Trophoblast cell (in vitro differentiated cells and primary cell): ENCODE results near the gene CFAP92.

Experiments
- DNase-seq, 2 donors: peaks; one replicate each; pipeline ENCODE4 v3.0.0-alpha.2; 2016
- H2AFZ ChIP-seq: 2 replicates; pipeline ENCODE4 v1.6.1; 2013; ENCODE audit warnings: low read length, moderate library complexity, mild to moderate bottlenecking; ENCODE audit not compliant: insufficient read depth, poor library complexity
- H2AK5ac ChIP-seq: 2 replicates; pipeline ENCODE4 v1.6.1; 2013; ENCODE audit warnings: mild to moderate bottlenecking, low read length
- H2BK120ac ChIP-seq: 2 replicates; pipeline ENCODE4 v1.6.1; 2013; ENCODE audit warnings: low read length, mild to moderate bottlenecking, moderate library complexity; ENCODE audit not compliant: insufficient read depth, poor library complexity
- H2BK12ac ChIP-seq: 2 replicates; pipeline ENCODE4 v1.6.1; 2013; ENCODE audit warnings: mild to moderate bottlenecking, low read length, moderate library complexity
- H2BK5ac ChIP-seq: 2 replicates; pipeline ENCODE4 v1.6.1; 2013; ENCODE audit warnings: low read length, low read depth, moderate library complexity, mild to moderate bottlenecking; ENCODE audit not compliant: poor library complexity
- H3K14ac ChIP-seq: 2 replicates; pipeline ENCODE4 v1.6.1; 2013; ENCODE audit warnings: mild to moderate bottlenecking, low read length
- H3K18ac ChIP-seq: 2 replicates; pipeline ENCODE4 v1.6.1; 2013; ENCODE audit warnings: mild to moderate bottlenecking, low read length
- H3K23ac ChIP-seq: 2 replicates; pipeline ENCODE4 v1.6.1; 2013; ENCODE audit warnings: low read length
- H3K27ac ChIP-seq: 2 replicates; pipeline ENCODE4 v1.5.1; 2013; ENCODE audit warnings: low read depth, mild to moderate bottlenecking, inconsistent platforms, low read length, moderate library complexity
- H3K27me3 ChIP-seq: 2 replicates; pipeline ENCODE4 v1.6.1; 2013; ENCODE audit warnings: inconsistent platforms, mild to moderate bottlenecking, low read length, moderate library complexity; ENCODE audit not compliant: insufficient read depth
- H3K36me3 ChIP-seq, 2 experiments: 1 replicate in 1 of 2; 2 replicates in 1 of 2; pipeline ENCODE4 v1.6.1; 2013; ENCODE audit warnings: low read length in 2 of 2, mild to moderate bottlenecking in 2 of 2, moderate library complexity in 1 of 2; ENCODE audit not compliant: insufficient read depth in 2 of 2, control insufficient read depth in 1 of 2
- H3K4ac ChIP-seq: 2 replicates; pipeline ENCODE4 v1.6.1; 2013; ENCODE audit warnings: low read depth, mild to moderate bottlenecking, low read length, moderate library complexity
- H3K4me1 ChIP-seq, 2 experiments: 1 replicate in 1 of 2; 2 replicates in 1 of 2; pipeline ENCODE4 v1.6.1; 2013; ENCODE audit warnings: low read length in 2 of 2, mild to moderate bottlenecking in 2 of 2, moderate library complexity in 1 of 2; ENCODE audit not compliant: insufficient read depth in 2 of 2, control insufficient read depth in 1 of 2
- H3K4me2 ChIP-seq: 2 replicates; pipeline ENCODE4 v1.6.1; 2013; ENCODE audit warnings: inconsistent platforms, mild to moderate bottlenecking, low read length, moderate library complexity
- H3K4me3 ChIP-seq: 2 replicates; pipeline ENCODE4 v1.5.1; 2013; ENCODE audit warnings: mild to moderate bottlenecking, low read depth, low read length, inconsistent platforms
- H3K79me1 ChIP-seq: one replicate; pipeline ENCODE4 v1.6.1; 2013; ENCODE audit warnings: low read length
- H3K79me2 ChIP-seq: 2 replicates; pipeline ENCODE4 v1.6.1; 2013; ENCODE audit warnings: low read length, mild to moderate bottlenecking; ENCODE audit not compliant: control insufficient read depth, insufficient read depth, poor library complexity
- H3K9ac ChIP-seq: 2 replicates; pipeline ENCODE4 v1.6.1; 2013; ENCODE audit warnings: mild to moderate bottlenecking, low read length
- H3K9me3 ChIP-seq: 2 replicates; pipeline ENCODE4 v1.6.1; 2013; ENCODE audit warnings: low read depth, mild to moderate bottlenecking, control low read depth, inconsistent platforms, low read length; ENCODE audit not compliant: insufficient read depth
- H4K12ac ChIP-seq: 2 replicates; pipeline ENCODE4 v1.6.1; 2013; ENCODE audit warnings: low read depth, mild to moderate bottlenecking, low read length, moderate library complexity
- H4K8ac ChIP-seq: 2 replicates; pipeline ENCODE4 v1.6.1; 2013; ENCODE audit warnings: low read depth, mild to moderate bottlenecking, low read length, moderate library complexity
- H4K91ac ChIP-seq: one replicate; pipeline ENCODE4 v1.6.1; 2013; ENCODE audit warnings: low read depth, mild to moderate bottlenecking, low read length, moderate library complexity
- WGBS: extraction: QIAGEN DNeasy Blood & Tissue Kit; methylation state at CpG from one replicate; pipeline ENCODE4 v1.1.7; 2013; ENCODE audit warnings: missing lambda C conversion rate; ENCODE audit not compliant: insufficient read length, insufficient coverage; ENCODE audit errors: extremely low coverage; 5-methylcytosine and 5-hydroxymethylcytosine counted together

The CFAP92 gene

DNA sequence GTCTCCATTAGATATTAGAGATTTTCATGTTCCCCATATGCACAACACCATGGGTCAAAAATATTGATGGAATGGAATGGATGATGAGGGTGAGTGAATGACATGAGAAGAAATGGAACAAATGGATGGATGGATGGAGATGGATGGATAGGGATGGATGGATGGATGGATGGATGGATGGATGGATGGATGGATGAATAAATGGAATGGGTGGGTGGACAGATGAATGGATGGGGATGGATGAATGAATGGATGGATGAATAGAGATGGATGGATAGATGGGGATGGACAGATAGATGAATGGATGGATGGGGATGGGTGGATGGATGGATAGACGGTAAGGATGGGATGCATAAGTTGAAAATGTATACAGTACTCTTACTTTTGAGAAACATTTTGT lies 18.6 kb downstream of the CFAP92 start:
- Histone ChIP-seq H3K4me1 (no peaks in the 10 kb centered on the region), H3K9ac (no peak overlapping the region), H3K4me3 (no peak overlapping the region), H4K8ac (no peak overlapping the region), H4K12ac (no peak overlapping the region), H3K79me1 (no peaks in the 10 kb centered on the region), H3K27ac (no peak overlapping the region), H2BK12ac (no peak overlapping the region), H4K91ac (no peak overlapping the region), H3K36me3 (no peaks in the 10 kb centered on the region), H3K23ac (no peak overlapping the region), H2BK5ac (no peak overlapping the region), H3K4me2 (no peak overlapping the region), H2AFZ (no peak overlapping the region), H3K18ac (no peak overlapping the region), H3K14ac (no peak overlapping the region), H3K9me3 (no peaks in the 10 kb centered on the region), H3K4ac (no peak overlapping the region), H2AK5ac (no peak overlapping the region), H2BK120ac (no peak overlapping the region), H3K27me3 (no peaks in the 10 kb centered on the region), H3K79me2 (no peaks in the 10 kb centered on the region)
- WGBS = 100% methylated on average over 1 of the region's 1 CpG
- no peak for DNase-seq

GRCh38 chr3:128973988-128974564 lies 19.8 kb downstream of the CFAP92 start:
- H4K91ac ChIP-seq = no peak overlapping the region
- no peak overlapping the region for H3K4ac ChIP-seq
- H3K9me3 ChIP-seq = no peaks in the 10 kb centered on the region
- H3K79me1 ChIP-seq = no peaks in the 10 kb centered on the region
- no peak overlapping the region for H3K4me2 ChIP-seq
- H3K4me1 ChIP-seq = no peaks in the 10 kb centered on the region
- no peak overlapping the region for H2BK12ac ChIP-seq
- no peak overlapping the region for H4K8ac ChIP-seq
- no peak overlapping the region for H2AFZ ChIP-seq
- no peak overlapping the region for H3K9ac ChIP-seq
- H3K27ac ChIP-seq = no peak overlapping the region
- no peak overlapping the region for H2BK120ac ChIP-seq
- H2AK5ac ChIP-seq = no peak overlapping the region
- H3K36me3 ChIP-seq = no peaks in the 10 kb centered on the region
- H3K18ac ChIP-seq = no peak overlapping the region
- H4K12ac ChIP-seq = no peak overlapping the region
- WGBS = no CpG with 5 or more reads among the region's 5 CpGs
- H2BK5ac ChIP-seq = no peak overlapping the region
- no peak overlapping the region for H3K23ac ChIP-seq
- no peak for DNase-seq
- H3K14ac ChIP-seq = no peak overlapping the region
- no peaks in the 10 kb centered on the region for H3K27me3 ChIP-seq
- no peaks in the 10 kb centered on the region for H3K79me2 ChIP-seq
- H3K4me3 ChIP-seq = no peak overlapping the region

DNA sequence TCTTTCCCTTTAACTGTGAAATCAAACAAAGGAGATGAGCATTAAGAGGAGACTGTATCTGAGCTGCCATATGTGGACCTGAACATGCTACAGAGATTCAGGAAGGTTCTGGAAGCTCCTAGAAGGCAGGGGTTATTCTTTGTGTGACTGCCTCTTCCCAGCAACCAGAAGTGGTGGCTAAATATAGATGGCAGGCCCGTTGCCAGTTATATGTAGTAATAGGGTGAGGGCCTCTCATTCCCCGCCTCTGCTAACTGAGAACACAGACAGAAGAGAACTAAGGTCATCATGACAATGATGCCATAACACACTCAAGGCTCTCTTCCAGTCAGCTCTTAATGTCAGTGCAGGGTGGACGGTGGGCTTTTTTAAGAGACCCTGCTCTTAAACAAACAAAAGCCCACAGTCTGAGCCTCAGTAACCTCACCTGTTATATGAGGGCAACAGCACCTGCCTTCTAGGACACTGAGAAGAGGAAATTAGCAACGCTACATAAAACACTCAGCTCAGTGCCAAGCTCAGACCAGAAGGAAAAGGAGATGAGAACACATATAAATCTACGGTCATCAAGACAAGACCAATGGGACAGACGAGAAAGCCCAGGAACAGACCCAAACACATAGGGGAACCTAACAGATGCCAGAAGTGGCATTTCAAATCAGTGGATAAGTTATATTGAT lies 22.3 kb downstream of the CFAP92 start:
- WGBS = no CpG with 5 or more reads among the region's 6 CpGs
- Histone ChIP-seq H3K4ac (no peak overlapping the region), H2AK5ac (no peak overlapping the region), H2BK5ac (no peak overlapping the region), H3K79me1 (no peaks in the 10 kb centered on the region), H3K9ac (no peak overlapping the region), H2BK120ac (no peak overlapping the region), H4K12ac (no peak overlapping the region), H3K79me2 (no peaks in the 10 kb centered on the region), H4K8ac (no peak overlapping the region), H3K4me2 (no peak overlapping the region), H3K14ac (no peak overlapping the region), H4K91ac (no peak overlapping the region), H3K36me3 (no peaks in the 10 kb centered on the region), H3K9me3 (no peaks in the 10 kb centered on the region), H3K18ac (no peak overlapping the region), H3K27me3 (no peaks in the 10 kb centered on the region), H2AFZ (no peak overlapping the region), H2BK12ac (no peak overlapping the region), H3K23ac (no peak overlapping the region), H3K4me1 (peaks cover 2 to 7% of the 10 kb centered on the region in 2 experiments), H3K4me3 (no peak overlapping the region), H3K27ac (no peak overlapping the region)
- DNase-seq = no peak

DNA sequence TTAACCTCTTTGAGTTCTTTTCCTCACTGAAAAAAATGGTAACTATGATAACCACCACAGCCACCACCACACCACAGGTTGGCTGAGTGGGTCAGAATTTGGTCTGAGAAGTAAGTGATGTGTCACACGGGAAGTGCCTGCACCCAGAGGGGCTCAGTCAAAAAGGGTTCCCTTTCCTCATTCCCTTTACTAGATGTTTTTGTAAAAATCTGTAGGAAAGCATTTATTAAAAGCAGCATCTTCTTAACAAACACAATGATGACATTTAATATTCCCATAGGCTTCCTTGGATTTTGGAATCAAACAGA lies 23.2 kb downstream of the CFAP92 start:
- no CpG with 5 or more reads among the region's 1 CpG for WGBS
- H3K4me1 ChIP-seq = peaks cover 2 to 7% of the 10 kb centered on the region in 2 experiments
- no peaks in the 10 kb centered on the region for H3K79me2 ChIP-seq

More for the DNA sequence above, 23.2 kb downstream of the CFAP92 start:
- Histone ChIP-seq H3K9me3 (no peaks in the 10 kb centered on the region), H3K23ac (no peak overlapping the region), H3K27me3 (no peaks in the 10 kb centered on the region), H3K9ac (no peak overlapping the region), H3K4ac (no peak overlapping the region), H2BK5ac (no peak overlapping the region), H2BK12ac (no peak overlapping the region), H3K79me1 (no peaks in the 10 kb centered on the region), H4K91ac (no peak overlapping the region), H3K36me3 (no peaks in the 10 kb centered on the region), H3K4me2 (no peak overlapping the region), H4K8ac (no peak overlapping the region), H2BK120ac (no peak overlapping the region), H3K18ac (no peak overlapping the region), H2AK5ac (no peak overlapping the region), H3K14ac (no peak overlapping the region), H4K12ac (no peak overlapping the region), H3K4me3 (no peak overlapping the region), H2AFZ (no peak overlapping the region), H3K27ac (no peak overlapping the region)
- DNase-seq = no peak
